ENCODE data around the gene PEX13.
"Not testable (repeated sequence)": the region's sequence is repeated elsewhere in the genome, so short reads cannot be mapped to it uniquely, and the experiment has no call there.

The PEX13 gene

GRCh38 chr2:61006486-61007105 is 10.9 kb upstream of the PEX13 start:
- no peak for DNase-seq (ENCODE audit: low read depth)

DNA sequence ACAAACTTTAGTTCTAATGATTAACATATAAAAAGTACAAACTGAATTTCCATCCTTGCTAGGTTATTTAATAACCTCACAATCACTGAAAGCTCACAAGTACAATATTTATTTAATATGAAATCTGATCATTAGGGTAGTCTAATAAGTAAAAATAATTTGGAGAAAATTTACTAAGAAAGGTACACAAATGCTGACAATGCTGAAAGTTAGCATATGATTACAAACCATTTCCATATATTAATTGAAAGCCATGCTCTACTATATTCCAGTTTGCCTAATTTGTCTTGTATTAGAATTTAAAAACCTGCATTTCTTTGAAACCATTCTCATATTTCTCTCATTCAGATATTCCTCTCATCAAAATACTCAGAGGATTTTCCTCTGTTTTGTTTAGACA is 8.2 kb upstream of the PEX13 start:
- no peak for DNase-seq (ENCODE audit: low read depth)

GRCh38 chr2:61011678-61012077 is 5.8 kb upstream of the PEX13 start:
- DNase-seq (ENCODE audit: low read depth): no peak

DNA sequence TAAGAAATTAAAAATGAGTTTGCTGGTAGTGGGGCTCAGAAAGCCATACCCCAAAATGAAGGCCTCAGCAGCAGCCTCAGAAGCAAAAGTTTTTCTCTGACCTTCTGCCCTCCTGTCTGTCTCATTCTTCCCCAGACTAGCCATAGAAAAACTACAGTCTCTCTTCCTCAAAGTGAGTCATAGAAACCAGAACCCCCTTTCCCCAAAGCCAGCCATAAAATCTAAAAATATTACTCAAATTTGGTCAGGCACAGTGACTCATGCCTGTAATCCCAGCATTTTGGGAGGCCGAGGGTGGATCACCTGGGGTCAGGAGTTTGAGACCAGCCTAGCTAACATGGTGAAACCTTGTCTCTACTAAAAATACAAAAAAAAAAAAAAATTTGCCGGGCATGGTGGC is 5.2 kb upstream of the PEX13 start:
- not testable (repeated sequence) for DNase-seq (ENCODE audit: low read depth)

GRCh38 chr2:61013382-61013781 is 4.1 kb upstream of the PEX13 start:
- DNase-seq (ENCODE audit: low read depth): no peak

DNA sequence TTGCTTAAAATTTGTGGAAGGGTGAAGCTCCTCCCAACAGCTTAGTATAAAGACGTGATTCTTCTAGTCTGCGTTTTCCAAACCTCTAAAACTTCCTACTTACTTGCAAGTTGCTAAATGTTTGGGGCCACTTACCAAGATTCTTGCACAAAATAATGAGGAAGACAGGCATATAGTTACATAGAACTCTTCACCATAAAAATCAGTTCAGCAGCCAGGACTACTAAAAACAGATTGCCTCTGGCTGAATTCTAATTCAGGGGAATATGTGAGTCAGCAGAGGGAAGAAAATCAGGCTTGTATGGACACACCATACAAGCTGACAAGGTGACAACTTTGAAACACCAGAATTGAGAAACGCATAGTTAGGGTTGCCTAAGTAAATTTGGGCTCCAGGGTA is 2.8 kb upstream of the PEX13 start:
- no peak for DNase-seq (ENCODE audit: low read depth)

- DNase-seq (ENCODE audit: low read depth): no peak
These were observed 1.5 kb upstream of the PEX13 start for GRCh38 chr2:61015976-61016375.

GRCh38 chr2:61016392-61017002 is 1.0 kb upstream of the PEX13 start:
- no peak for DNase-seq (ENCODE audit: low read depth)

DNA sequence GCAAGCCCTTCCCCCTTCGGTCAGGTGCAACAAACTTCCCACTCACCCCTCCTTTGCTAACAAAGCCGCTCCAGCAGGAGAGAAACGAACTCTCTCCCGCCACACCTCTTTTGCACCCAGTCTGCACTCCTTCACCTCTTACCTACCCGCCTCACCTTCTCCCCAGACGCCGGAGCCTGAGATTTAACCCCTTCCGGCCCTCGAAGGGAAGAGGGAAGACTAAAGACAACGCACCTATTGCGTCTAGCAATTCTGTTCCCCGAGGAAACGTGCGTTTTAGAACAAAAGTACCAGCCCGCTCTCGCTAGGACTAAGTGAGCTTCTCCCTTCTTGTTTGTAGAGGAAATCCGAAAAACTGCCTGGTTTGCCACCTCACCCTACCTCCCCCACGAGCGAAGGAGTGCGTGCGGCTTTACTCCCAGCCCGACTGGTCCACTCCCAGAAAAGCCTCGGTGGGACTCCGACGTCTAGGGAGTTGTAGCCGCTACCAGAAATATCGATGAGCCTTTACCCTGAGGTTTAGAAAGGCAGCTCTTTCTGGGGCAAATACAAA is 441 bp upstream of the PEX13 start:
- peak; percentile 66 for DNase-seq (ENCODE audit: low read depth)

GRCh38 chr2:61018318-61018755 is 817 bp downstream of the PEX13 start:
- no peak for DNase-seq (ENCODE audit: low read depth)

DNA sequence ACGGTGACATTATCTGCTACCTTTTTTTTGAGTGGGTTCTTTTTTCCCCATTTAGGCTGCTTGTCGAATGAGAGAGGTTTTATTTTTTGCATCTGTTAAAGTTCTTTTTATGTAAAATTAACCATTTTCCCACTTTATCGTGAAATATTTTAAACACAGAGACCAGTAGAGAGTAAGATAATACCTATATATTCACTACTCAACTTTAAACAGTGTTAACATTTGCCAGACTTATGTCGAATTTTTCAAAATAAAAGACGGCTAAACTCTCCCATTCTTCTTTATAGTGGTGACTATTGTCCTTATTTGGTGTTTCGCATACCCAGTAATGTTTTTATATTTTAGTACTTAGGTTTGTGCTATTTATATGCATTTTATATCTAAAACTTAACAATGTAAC is 1.3 kb downstream of the PEX13 start:
- no peak for DNase-seq (ENCODE audit: low read depth)

- DNase-seq (ENCODE audit: low read depth): no peak
These were observed 3.7 kb downstream of the PEX13 start for GRCh38 chr2:61021228-61021660.

GRCh38 chr2:61023670-61024069 is 6.2 kb downstream of the PEX13 start:
- no peak for DNase-seq (ENCODE audit: low read depth)

GRCh38 chr2:61029533-61029932 is 12.0 kb downstream of the PEX13 start:
- no peak for DNase-seq (ENCODE audit: low read depth)

- not testable (repeated sequence) for DNase-seq (ENCODE audit: low read depth)
These were observed 17.1 kb downstream of the PEX13 start for GRCh38 chr2:61034592-61034991.

DNA sequence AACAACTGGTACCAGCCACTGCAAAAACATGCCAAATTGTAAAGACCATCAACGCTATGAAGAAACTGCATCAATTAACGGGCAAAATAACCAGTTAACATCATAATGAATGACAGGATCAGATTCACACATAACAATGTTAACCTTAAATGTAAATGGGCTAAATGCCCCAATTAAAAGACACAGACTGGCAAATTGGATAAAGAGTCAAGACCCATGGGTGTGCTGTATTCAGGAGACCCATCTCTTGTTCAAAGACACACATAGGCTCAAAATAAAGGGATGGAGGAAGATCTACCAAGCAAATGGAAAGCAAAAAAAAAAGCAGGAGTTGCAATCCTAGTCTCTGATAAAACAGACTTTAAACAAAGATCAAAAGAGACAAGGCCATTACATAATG is 19.1 kb downstream of the PEX13 start:
- not testable (repeated sequence) for DNase-seq (ENCODE audit: low read depth)

DNA sequence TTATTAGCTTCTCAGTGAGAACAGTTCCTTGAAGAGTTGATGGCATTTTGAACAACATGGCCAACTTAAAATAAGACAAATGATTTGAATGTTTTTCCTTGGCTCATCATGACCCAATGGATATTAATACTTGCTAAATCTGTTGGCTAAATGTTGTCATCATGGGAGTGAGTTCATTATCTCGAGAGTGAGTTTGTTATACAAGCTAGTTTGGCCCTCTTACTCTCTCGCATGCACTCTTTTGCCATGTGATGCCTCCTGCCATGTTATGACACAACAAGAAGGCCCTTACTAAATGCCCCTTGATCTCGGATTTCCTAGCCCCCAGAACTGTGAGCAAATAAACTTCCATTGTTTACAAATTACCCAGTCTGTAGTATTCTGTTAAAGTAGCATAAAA is 25.3 kb downstream of the PEX13 start:
- no peak for DNase-seq (ENCODE audit: low read depth)

DNA sequence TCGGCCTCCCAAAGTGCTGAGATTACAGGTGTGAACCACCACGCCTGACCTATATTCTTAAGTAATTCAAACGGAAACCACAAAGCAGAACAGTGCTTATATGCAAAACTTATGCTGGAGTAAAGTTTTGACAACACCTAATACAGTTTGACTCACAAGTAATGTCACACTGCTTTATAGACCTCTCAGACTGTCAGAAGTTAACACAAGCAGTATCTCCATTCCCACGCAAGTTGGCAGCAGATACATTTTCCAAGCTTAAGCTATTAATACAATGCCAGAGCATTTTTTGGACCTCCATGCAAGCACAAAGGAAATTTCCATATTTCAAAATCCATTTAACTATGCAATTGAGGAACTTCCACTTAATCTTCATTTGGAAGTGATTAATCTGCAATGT is 27.1 kb downstream of the PEX13 start:
- no peak for DNase-seq (ENCODE audit: low read depth)

DNA sequence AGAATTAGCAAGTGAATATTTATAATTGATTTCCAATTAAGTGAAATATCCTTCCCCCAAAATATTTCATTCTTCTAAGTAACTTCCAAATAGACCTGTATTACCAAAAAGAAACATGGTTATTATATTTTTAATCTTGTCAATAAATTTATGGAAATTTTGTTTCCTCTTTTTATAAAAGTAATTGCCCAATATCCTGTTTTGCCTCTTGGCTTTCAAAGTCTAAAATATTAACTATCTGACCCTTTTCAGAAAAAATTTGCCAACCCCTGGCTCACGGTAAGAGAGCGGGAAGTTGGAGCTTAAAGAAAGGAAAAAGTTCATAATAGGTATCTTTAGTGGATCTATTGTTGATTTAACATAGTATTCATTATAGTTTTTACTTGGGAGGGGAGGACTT is 27.7 kb downstream of the PEX13 start:
- no peak for DNase-seq (ENCODE audit: low read depth)

GRCh38 chr2:61045999-61046398 is 28.5 kb downstream of the PEX13 start:
- no peak for DNase-seq (ENCODE audit: low read depth)

DNA sequence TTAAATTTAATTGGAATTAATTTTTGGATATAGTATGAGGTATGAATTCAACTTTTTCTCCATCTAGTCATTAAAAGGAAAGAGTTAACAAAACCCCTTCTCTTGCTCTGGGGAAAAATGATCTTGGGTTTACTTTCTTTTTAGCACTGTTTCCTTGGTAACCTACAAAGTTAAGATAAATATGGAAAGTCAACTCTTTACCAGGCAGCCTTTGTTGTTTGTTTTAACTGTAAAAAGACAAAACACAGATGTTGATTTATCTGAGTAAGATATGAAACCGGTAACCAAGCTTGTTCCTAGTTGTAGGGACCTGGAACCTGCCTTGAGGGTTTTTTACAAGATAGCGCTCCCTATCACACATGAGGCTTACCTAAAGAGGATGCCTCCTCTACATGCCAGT is 38.0 kb downstream of the PEX13 start:
- DNase-seq (ENCODE audit: low read depth): no peak

DNA sequence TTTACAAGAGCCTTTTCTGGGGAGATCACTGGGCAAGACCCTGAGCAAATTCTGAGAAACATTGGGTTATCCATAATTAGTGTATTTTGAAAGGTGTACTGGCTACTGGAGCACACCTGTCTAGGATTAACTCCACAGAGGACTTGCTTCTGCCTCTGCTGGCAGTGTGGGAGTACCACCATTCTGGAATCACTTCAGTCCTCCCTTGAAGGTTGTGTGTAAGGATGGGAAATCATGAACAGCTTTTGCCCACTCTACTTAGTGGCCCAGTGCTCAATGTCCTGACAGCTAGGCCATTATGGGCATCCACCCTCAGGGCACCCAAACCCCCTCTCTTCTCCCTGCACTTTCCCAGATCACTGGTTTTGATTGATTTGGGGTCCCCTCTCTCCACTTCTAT is 40.0 kb downstream of the PEX13 start:
- DNase-seq (ENCODE audit: low read depth): no peak

DNA sequence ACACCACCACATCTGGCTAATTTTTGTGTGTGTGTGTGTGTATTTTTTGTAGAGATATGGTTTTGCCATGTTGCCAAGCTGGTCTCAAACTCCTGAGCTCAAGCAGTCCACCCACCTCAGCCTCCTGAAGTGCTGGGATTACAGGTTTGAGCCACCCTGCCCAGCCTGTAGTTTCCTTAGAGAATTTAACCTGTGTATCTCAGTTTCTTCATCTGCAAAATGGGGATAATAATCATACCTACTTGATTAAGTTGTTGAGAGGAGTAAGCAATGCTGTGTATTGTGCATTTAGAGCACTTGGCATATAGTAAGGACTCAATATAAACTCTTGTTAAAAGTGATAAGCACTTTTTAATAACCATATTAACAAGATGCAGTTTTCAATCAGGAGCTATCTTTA is 41.9 kb downstream of the PEX13 start:
- DNase-seq (ENCODE audit: low read depth): no peak
